ENCODE measurements around the gene ATP7B. TPM values are rescaled to one million over a fixed set of nuclear protein-coding genes. Genes with fewer than 3 reads are reported as not detected.

ATP7B gene
- total RNA-seq, 1 donor from 2014 or later: 5.5 TPM

DNA sequence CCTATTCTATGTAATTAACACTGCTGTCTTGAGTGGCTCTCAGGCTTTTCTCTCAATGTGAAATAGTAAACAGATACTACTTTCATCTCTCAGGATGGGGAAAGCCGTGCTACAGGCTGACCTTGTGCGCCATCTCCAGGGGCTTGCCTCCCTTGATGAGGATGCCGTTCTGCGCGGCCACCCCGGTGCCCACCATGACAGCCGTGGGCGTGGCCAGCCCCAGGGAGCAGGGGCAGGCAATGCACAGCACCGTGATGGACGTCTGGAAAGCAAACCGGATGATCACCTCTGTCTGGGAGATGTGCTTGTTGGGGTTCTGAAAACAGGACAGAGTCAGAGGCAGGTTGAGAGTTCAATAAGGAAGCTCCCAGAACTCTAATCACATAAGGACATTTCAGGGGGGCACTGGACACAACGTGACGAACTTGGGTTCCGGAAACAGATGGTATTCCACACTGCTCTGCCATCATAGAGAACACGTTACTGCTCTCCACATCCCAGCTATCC lies 65.0 kb downstream of the ATP7B start:
- DNase-seq: no peak

DNA sequence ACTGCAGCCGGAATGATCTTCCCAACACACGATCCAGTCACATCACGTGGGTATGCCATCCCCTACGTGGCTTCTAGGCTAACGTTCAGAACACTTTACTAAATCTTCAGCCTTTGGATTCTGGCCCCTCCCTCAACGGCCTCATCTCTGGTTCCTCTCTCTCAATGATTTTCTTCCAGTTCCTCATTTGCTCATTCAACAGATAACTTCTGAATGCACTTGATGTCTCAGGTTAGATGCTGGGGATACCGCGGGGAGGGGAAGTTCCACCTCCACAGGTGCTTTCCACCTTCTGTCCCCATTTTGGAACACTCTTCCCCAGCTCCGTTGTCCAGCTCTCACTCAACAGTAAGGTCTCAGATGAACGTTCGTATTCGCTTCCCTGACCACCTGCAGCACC lies 66.1 kb downstream of the ATP7B start:
- DNase-seq: no peak

DNA sequence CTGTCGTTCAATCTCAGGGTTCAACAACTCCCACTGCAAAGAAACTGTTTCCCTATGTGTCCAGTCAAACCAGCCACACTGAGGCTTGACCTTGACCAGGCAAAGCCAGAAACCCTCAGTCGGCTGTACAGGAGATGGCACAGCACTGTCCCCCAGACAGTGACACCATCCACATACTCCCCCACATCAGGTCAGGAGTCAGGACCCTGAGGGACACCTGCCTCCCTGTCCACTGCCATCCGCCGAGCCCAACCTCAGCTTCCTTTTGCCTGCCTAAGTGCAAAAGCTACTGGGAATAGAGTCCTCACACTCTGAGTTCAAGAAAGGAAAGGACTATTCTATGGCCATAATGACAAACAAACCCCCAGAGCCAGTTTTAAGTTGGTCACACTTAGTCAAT lies 66.8 kb downstream of the ATP7B start:
- no peak for DNase-seq

DNA sequence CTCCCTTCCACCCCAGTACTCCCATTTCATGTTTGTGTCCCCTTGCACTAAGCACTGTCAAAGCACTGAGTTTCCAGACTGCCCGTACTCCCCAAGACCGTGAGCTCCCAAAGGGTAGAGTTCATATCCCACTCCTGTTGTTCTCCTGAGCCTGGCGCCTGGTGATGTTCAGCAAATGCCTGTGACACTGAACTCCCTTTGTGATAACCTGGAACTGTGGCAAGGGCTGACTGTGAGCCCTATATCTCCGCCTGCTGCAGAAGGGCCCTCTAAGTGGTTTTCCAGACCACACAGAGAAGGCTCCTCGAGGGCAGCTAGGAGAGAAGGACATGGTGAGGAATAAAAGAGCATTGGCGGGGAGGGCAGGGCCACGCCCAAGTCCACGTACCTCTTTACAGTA lies 67.5 kb downstream of the ATP7B start:
- DNase-seq: no peak

DNA sequence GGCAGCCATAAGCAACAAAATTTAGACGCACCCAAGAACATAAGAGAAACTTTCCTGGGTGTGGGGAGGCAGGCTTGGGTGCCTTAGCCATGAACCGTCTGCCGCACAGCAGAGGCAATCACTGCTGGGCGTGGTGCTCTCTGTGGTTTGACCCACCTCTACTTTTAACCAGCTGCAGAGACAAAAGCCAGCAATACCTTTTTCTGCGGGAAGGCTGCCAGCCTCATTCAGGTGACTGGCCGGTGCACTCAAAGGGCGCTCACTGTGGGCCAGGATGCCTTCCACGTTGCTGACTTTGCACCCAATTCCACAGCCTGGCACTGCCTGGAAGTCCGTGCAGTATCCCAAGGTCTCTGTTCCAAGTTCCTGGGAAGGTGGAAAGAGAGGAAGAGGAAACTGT lies 69.1 kb downstream of the ATP7B start:
- DNase-seq: no peak

DNA sequence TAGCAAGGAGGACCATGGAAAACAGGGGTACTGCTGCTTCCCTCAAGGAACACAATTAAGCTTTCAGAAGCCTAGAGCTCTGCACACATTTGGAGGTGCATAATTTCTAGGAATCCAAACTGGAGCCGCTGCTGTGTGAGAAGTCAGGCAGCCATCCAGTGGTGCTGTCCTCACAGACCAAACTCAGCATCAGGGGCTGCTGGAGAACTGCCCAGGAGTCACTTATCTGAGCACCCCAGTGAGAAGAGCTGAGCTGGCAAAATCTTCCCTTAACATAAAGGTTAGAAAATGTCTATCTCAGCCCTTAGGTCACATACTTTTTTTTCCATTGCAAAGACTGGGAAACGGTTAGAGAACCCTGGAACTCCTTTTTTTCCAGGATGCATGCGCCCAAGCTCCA lies 72.8 kb downstream of the ATP7B start:
- DNase-seq: no peak

DNA sequence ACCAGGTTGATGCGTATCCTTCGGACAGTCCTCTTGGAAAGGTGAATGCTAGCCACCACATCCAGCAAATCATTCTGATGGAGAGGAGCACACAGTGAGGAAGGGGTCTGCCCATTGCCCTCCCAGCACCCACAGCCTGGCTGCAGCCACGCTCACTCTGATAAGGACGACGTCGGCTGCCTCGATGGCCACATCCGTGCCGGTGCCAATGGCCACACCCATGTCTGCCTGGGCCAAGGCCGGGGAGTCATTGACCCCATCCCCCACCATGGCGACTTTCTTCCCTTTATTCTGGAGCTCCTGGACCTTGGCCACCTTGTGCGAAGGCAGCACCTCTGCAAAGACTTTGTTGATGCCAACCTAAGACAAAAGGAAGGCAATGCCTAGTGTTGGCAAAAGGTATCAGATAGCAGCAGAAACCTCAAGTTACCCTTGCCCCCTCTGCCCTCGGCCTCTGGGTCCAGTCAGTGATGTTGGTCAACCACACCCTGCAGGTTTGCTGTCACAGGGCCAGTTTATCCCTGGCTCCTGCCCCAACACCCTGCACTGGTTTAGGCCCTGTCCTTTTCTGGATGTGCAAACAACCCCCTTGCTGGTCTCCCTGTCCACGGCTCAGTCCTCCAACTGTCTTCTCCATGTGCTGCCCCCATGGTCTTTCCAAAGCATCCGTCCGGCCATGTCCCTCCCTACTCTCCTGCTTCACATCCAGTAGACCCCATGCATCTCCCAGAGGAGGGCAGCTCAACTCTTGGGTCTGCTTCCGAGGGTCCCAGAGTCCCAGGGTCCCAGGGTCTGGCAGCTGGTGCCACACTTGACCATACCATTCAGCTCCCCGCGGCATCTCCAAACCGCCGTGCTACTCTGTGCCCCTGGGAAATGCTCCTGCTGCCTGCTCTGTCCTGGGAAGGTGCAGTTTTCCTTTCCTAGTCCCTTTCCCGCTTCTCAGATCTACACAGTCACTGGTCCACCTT lies 73.6 kb downstream of the ATP7B start:
- no peak for DNase-seq

DNA sequence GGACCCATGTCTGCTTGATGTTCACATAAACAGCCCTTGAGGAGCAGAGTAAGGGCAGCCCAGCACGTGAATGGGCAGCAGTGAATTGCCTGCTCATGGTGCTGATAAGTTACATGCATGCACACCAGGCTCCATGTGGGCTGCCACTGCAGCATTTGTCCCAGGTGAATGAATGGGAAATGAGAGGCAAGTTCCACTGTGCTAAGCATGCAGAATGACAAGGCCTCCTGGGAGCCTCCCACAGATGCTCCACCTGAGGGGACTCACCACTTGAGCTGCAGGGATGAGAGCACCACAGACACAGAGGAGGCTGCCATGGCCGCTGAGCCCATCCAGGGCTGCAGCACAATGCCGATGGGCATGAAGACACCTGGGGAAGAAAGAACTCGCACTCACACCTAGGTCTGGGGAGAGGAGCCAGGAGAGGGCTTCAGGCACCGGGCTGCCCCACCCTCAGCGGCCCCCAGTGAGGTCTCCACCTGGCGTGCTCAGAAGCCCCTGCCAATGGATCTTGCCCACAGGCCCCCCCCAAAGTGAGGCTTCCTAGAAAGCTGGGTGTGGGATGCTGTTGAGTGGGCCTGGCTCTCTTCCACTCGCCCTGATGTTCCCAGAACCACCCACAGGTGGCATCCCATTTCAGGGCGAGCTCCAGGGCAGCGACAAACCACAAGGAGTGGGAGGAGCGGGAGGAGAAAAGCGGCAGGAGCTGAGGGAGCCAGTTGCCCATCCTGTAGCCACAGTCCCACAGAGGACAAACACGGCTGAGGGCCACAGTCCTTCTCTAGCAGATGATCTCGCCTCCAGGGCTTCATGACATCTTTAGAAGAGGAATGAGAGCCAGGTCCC lies 75.7 kb downstream of the ATP7B start:
- DNase-seq: peak; percentile 32

DNA sequence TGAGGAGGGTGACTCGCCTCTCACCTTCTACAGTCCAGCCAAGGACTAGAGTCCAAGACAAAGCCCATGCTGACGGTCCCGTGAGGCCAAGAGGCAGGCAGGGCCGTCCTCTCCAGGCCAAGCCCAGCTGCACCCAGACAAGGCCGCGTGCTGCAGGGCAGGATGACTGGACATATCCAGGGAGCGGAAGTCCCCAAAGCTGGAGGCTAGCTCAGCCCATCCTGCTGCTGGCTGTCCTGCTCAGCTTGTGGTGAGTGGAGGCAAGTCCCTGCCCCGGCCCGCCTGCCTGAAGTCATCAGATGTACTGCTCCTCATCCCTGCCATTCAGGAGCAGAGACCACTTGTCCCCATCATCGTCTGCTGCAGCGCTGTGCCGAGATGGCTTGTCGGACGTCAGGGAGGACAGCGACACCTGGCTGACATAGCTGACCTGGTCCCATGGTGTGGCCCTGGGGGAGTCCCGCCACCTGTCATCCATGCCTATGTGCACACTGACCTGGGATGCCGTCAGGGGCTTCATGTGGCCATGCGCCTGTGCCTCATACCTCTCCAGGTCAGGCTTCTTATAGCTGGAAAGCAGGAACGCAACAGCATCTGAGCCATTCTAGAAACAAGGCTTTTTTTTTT lies 76.7 kb downstream of the ATP7B start:
- no peak for DNase-seq

DNA sequence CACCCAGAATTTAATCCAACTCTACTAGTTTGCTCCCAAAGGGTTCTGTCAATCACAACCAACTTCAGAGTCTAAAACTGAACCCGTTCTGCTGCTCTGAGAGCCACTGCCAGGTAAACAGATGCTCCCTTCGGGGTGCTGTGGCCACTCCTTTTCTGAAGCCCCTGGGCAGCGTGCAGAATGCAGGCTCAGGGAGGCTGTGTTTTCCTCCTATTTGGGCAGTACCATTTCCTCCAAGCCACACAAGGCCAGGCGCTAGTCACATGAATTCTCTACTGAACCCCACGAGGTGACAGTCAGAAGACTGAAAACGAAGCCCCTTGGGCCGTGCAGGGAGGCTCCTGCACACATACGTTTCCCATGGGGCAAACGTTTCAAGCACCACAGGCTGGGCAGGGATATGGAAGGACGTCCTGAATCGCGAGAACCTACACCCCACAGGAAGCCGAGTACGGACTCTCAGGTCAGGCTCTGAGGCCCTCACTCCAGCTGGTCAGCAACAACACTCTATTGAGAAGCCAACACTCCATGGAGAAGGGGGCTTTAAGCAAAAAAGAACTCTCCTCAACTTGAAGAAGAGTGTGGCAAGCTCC lies 77.7 kb downstream of the ATP7B start:
- no peak for DNase-seq

DNA sequence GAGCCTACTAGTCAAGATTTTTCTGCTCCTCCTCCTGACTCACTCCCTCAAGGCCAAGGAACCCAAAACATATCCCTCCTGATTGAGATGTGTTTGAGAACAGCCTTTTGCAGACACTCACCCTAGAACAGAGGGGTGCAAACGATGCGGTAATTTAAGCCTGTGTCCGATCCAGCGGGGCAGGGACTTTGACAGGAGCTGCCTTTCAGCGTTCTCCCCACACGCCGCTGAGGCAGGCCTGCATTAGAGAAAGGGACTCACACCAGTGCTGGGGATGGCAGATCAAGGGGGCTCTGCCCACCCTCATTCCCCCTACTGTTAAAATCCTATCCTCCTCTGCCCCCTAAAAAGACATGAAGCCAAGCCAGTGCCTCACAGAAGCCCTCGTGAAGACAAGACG lies 79.0 kb downstream of the ATP7B start:
- DNase-seq: no peak

DNA sequence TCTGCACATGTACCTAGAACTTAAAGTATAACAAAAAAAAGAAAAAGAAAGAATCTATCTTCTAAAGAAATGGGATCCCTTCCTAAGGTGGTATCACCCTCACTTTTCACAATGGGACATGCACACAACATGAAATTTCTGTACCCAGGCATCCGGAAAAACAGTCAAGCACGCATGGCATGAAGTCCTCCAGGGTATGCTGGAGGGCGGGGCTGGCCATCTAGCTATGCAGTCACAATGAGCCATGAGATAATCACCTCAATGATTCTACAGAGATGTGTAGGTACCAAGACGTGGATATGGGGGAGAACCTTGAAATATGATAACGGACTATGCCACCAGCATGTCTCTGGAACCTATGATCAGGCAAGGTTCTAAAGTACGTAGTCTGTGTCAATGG lies 79.6 kb downstream of the ATP7B start:
- no peak for DNase-seq

DNA sequence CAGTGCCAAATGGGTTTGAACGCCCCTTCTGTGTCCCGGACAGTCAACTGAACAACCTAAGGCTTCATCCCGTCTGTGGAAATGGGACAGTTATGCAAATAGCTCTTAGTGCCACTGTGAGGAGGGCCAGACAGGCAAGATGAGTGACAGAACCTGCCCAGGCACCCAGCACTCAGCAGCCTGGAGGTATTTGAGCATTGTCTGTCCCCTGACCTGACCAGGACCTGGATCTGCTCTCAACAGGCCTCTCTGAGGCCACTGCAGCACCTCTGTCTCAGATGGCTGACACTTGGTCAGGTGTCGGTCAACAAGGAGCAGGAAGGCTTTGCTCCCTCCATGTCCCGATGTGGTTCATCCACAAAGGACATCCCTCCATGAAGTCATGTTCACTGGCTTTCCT lies 81.6 kb downstream of the ATP7B start:
- DNase-seq: no peak

DNA sequence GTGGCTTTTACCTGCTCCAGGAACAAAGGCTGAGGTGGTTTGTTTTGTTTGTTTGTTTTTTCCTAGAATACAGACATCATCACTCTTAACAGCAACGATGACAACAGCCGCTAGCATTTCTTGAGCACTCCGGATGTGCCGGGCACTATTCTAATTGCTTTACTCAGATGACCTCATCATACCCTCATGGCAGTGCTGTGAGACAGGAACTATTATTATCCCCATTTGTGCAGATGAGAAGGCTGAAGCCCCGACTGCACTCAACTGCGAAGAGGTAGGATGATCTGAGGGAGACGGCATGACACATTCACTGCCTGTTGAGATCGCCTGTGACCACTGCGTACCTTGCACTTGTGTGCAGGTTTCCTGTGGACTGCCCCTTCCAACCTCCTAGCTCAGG lies 83.0 kb downstream of the ATP7B start:
- peak; percentile 50 for DNase-seq

DNA sequence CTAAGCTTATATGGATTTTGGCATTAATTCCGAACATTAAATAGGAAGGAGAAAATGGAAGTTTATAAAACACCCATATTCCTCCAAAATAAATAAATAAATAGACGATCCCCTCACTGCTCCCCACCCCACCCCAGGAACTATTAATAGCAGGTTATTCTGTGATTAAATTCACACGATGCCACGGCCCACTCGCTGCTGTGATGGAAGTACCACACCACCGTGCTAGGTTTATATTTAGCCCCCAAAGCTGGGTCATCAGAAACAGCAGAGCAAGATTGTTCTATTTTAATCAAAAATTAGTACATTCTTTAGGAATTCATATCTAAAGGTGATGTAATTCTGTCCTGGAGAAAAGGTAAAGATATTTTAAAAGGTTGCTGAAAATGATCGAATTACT lies 84.1 kb downstream of the ATP7B start:
- no peak for DNase-seq

DNA sequence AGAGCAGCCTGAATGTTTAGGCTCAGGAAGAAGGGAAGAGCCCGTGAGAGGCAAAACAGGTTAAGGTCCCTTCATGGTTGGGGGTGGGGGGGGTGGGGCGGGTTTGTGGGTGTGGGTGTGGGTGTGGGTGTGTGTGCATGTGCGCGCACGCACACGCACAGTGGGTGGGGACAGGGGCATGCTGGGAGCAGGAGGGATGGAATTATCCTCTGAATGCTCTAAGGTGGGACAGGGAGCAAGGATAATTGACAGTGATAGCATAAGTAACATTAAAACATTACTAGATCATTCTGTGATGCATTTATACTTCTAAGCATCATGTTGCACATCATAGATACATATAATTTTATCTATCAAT lies 84.7 kb downstream of the ATP7B start:
- DNase-seq: no peak

DNA sequence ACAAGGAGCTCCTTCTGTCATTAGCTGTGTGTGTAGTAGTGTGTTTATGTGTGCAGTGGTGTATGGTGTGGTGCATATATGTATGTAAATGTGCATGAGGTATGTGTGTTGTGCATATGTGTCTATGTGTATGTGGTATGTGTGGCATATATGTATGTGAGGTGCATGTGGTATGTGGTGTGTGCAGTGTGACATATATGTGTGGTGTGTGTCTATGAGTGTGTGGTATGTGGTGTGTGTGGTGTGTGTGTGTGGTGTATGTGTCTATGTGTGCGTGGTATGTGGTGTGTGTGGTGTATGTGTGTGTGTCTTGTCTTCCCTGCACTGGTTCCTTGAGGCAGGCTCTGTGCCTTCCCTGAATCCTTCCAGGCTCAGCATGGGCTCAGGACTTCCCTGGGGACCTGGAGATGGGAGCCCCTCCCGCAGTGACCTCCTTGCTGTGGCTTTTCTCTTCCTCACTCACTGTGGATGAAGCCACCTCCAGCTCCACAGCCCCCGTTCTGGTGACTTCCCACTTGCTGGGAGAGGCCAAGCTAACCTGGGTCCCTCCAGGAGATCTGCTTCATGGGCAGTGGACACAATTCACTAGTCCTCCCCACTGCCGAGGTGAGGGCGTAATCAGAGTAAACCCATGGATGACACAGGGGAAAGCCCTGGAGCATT lies 85.3 kb downstream of the ATP7B start:
- DNase-seq: no peak

DNA sequence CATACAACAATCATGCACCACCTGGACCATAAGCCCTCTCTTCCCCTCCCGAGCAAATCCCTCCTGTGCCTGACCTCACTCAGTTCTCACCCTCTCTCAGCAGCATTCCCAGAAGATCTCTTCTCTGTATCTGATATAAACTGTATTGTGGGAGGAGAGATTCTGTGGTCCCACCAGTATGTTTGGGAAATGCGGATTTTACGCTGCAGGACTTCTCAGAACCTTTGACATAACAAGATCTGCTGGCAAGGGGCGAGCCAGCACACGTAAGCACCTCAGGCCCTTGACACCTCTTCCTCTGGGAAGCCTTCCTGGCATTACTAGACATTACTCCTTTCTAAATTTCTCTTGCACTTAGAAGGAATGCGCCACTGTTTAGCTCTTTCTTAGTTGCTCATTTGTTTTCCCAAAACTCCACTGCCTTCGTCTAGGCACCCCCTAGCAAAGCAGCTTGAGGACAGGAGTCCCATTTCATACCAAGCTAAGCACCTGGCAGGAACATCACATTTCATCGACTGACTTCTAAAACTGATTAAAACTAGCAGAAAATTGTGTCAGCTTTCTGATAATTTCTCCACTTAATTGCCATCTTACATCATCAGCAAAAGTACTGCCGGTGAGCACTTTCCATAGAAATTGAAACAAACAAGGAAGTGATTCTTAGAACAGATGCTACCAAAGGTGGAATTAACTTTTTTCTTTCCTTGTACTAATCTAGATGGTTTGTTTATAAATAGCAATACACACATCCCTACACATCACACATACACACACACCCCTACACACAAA lies 86.3 kb downstream of the ATP7B start:
- no peak for DNase-seq

DNA sequence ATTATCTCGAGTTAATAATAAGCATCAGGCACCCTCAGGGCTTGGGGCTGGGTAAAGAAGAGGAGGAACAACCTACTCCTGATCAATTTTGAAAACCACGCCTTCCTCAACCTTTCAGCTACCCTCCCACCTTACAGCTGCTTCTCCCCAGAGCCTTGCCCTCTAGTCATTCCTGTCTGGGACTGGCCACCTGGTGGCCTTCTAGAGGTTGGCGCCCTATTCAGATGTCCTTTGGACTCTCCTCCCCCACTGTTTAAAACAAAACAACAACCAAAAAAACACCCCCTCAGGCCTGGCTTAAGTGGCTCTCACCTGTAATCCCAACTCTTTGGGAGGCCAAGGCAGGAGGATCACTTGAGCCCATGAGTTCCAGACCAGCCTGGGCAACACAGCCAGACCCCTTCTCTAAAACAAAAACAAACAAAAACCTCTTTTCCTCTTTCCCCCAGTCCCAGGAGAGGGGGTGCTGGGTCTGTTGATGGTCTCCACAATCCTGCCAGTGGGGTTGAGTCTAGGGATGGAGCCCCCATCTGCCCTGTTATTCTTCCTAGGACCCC lies 87.2 kb downstream of the ATP7B start:
- no peak for DNase-seq

DNA sequence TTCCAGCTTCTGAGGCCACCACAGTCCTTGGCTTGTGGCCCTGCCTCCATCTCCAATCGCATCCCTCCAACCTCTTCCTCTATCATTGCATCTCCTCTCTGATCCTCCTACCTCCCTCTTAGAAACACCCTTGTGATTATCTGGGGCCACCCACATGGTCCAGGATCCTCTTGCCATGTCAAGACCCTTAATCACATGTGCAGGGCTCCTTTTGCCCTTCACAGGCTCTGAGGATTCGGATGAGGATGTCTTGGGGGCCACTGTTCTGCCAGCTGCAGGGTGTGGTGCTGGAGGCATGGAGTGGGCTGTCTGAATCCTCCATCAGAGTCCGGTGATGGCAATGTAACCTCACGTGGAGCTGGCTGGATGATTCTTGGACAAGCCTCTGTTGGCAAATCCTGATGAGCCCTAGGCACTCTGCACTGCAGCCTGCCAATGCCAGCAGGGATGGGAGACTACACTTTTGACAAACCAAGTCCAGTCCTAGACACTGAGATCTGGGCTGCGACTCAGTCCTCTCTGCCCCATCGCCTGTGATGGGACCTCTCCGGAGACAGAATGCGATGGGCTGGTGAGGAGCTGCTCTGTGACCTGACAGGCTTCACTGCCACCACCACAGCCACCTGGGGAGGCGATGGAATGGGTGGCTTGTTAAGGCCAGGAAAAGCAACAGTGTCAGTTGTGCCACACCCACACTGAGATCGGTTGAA lies 88.3 kb downstream of the ATP7B start:
- DNase-seq: no peak
